Gastrocnemius medialis (tissue), 4 donors: ENCODE measurements around the gene DUT.
A peak's percentile ranks its signal among the peaks of the same experiment; 100 is the strongest.

Experiments
- POLR2A ChIP-seq, 2 donors: fragments of 450-650 bp; IDR thresholded peaks; one replicate each; pipeline ENCODE4 v1.6.1; 2017; ENCODE audit warnings: antibody characterized with exemption in 2 of 2, mild to moderate bottlenecking in 2 of 2, moderate library complexity in 2 of 2
- TF ChIP-seq, protein P1 (sequence below), 5 experiments: fragments of 450-650 bp in 3 of 5; fragments of 200-600 bp in 2 of 5; sonication (generic) in 2 of 5; IDR thresholded peaks in 4 of 5; conservative IDR thresholded peaks in 1 of 5; 1 replicate in 4 of 5; 2 replicates in 1 of 5; pipeline ENCODE4 v1.5.1; 2016 to 2019; ENCODE audit warnings: antibody characterized with exemption in 5 of 5, mild to moderate bottlenecking in 3 of 5, moderate library complexity in 3 of 5

DNA sequence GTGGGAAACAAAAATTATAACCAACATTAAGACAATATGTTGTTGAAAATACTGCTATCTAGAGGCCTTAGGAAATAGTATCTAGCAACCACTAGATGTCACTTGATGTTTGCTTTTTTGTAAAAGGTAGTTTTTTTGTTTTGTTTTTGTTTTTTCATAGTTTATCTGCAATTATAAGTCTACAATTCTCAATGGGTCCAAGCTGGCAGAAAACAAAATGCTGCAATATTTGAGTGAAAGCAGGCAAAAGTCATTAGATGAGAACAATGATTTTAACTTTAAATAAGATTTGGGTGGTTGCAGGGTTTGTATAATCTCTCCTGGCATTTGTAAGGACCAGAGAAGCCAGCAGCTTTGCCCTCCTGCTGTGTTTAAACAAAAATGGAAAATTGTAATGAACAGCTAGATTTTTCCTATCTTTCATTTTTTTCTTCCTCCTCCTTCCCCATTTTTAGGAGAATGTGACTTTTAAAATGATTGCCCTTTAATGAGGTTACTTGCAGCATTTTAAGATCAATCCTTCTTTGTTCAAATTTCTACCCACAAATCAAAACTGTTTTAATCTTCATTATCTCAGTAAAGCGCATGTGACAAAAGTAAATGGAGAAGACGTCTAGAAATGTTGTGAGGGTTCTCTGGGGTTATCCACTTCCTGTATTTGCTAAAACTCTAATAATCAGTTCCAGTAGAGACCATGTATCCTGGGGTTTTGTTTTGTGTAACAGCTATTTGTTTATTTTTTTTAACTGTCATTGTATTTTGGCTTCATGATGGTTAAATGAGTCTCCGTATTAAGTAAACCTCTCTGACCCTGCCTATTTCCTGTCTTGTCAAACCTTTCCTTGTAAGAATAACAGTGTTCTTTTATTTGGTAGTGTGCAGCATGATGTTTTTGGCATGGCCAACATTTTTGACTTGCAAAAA is 27.3 kb downstream of the DUT start:
- TF ChIP-seq, protein P1, sequence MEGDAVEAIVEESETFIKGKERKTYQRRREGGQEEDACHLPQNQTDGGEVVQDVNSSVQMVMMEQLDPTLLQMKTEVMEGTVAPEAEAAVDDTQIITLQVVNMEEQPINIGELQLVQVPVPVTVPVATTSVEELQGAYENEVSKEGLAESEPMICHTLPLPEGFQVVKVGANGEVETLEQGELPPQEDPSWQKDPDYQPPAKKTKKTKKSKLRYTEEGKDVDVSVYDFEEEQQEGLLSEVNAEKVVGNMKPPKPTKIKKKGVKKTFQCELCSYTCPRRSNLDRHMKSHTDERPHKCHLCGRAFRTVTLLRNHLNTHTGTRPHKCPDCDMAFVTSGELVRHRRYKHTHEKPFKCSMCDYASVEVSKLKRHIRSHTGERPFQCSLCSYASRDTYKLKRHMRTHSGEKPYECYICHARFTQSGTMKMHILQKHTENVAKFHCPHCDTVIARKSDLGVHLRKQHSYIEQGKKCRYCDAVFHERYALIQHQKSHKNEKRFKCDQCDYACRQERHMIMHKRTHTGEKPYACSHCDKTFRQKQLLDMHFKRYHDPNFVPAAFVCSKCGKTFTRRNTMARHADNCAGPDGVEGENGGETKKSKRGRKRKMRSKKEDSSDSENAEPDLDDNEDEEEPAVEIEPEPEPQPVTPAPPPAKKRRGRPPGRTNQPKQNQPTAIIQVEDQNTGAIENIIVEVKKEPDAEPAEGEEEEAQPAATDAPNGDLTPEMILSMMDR (IDR thresholded peaks at IDR 0.05 in 4 of 5, conservative IDR thresholded peaks at IDR 0.05 in 1 of 5) = peak; percentile 31 to 49 (median 41)
- no peak for TF ChIP-seq POLR2A (IDR thresholded peaks at IDR 0.05)
